Measurements from ENCODE around the gene ERP27. TPM values are rescaled to one million over a fixed set of nuclear protein-coding genes. Genes with fewer than 3 reads are reported as not detected.

Gene ERP27
- total and polyA plus RNA-seq, 2 donors (not counting 3 experiments of a cell fraction or from before 2014, with no cell fraction given) = 0.70 to 0.88 TPM

DNA sequence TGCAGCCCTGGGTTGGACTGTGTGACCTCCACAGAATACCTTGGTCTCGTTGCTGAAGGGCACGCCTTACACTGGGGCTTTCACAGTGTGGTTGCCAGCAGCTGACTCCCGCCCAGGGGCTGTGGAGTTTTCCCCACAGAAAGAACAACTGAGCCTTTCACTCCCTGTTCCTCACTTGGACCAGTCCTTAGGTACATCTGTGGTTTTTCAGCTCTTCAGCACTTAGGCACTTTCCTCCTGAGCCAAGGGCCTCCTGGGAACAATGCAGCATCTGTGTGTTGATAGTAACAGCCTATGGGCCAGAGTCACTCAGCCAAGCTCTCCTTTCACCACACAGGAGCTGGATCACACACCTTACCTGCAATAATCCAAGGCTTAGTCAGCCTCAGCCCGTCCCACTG is 25.0 kb downstream of the ERP27 start:
- Histone ChIP-seq H3K4me3 (replicated peaks in 1 of 3; ENCODE audit: insufficient read depth in 1 of 3, low read depth in 1 of 3, low read length in 3 of 3) (no peak overlapping the region), H3K9me3 (replicated peaks; ENCODE audit: control insufficient read depth, insufficient read depth, low read length) (no peaks in the 10 kb centered on the region), H3K4me2 (ENCODE audit: insufficient read depth, low read length) (no peak overlapping the region), H3K36me3 (ENCODE audit: control insufficient read depth in 2 of 2, extremely low read depth in 1 of 2, insufficient read depth in 2 of 2, low read length in 2 of 2) (no peaks in the 10 kb centered on the region), H3K9me1 (replicated peaks; ENCODE audit: control insufficient read depth, extremely low read depth, insufficient read depth, low read length) (no peaks in the 10 kb centered on the region), H3K9ac (replicated peaks; ENCODE audit: extremely low read depth, insufficient read depth, low read length) (no peak overlapping the region), H2AFZ (ENCODE audit: low read depth, low read length) (no peak overlapping the region), H3K4me1 (ENCODE audit: control insufficient read depth, extremely low read depth, insufficient read depth, low read length) (peaks cover 19% of the 10 kb centered on the region), H3K27ac (ENCODE audit: insufficient read depth, low read depth, low read length) (no peak overlapping the region), H3K27me3 (ENCODE audit: control insufficient read depth in 2 of 2, insufficient read depth in 2 of 2, low read length in 2 of 2) (no peaks in the 10 kb centered on the region), H4K20me1 (replicated peaks; ENCODE audit: control insufficient read depth, extremely low read depth, insufficient read depth, low read length) (no peaks in the 10 kb centered on the region), H3K79me2 (ENCODE audit: control insufficient read depth, insufficient read depth, low read length) (no peaks in the 10 kb centered on the region)
- intact Hi-C loops (cut with micrococcal nuclease) = no loop called here
- BruUV-seq (replicated peaks) = no TSS peak
- DNase-seq (ENCODE audit: low read depth, low spot score) (no peak), FAIRE-seq (no peak)
- POLR2A ChIA-PET = no interaction called here
- dilution Hi-C loops (cut with MboI; ENCODE audit: extremely low pct_ligation_motif_present, low sequenced_read_pairs) = no loop called here
- CTCF ChIA-PET = interaction anchor here (0.9 kb wide), 1 partner anchor 23 kb away, joined by 3 read pairs; no protein-coding TSS in a partner anchor
- TF ChIP-seq, protein P1, sequence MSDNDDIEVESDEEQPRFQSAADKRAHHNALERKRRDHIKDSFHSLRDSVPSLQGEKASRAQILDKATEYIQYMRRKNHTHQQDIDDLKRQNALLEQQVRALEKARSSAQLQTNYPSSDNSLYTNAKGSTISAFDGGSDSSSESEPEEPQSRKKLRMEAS (IDR thresholded peaks at IDR 0.05; ENCODE audit: insufficient read depth, insufficient read length) = no peak
- TF ChIP-seq POLR2AphosphoS5 (IDR thresholded peaks at IDR 0.05; ENCODE audit: insufficient read depth, low read depth, low read length) = no peak
- TF ChIP-seq EZH2 (IDR thresholded peaks at IDR 0.05; ENCODE audit: borderline replicate concordance, low read depth, low read length, severe bottlenecking) = no peak
- TF ChIP-seq FOS (IDR thresholded peaks at IDR 0.05; ENCODE audit: borderline replicate concordance, insufficient read depth, low read length) = no peak
- no peak for TF ChIP-seq CTCF (IDR thresholded peaks at IDR 0.05; ENCODE audit: extremely low read depth in 1 of 2, insufficient read depth in 1 of 2, low read depth in 1 of 2, low read length in 2 of 2)
- TF ChIP-seq GATA2 (IDR thresholded peaks at IDR 0.05; ENCODE audit: insufficient read depth, insufficient read length, low read depth, low read length) = no peak
